Mucosa of rectum (tissue), 2 donors: Measurements from ENCODE around the gene ODAM.

Source experiments
- H3K27ac ChIP-seq, 2 donors: one replicate each; pipeline ENCODE4 v1.7.0; 2013; ENCODE audit warnings: inconsistent platforms in 2 of 2, low read depth in 2 of 2, low read length in 2 of 2
- H3K27me3 ChIP-seq, 2 donors: one replicate each; pipeline ENCODE4 v1.7.0; 2013; ENCODE audit warnings: low read length in 2 of 2; ENCODE audit not compliant: control insufficient read depth in 2 of 2, insufficient read depth in 2 of 2
- H3K36me3 ChIP-seq, 2 donors: one replicate each; pipeline ENCODE4 v1.7.0; 2013; ENCODE audit warnings: low read length in 2 of 2; ENCODE audit not compliant: control insufficient read depth in 2 of 2, insufficient read depth in 2 of 2
- H3K4me1 ChIP-seq, 2 donors: one replicate each; pipeline ENCODE4 v1.7.0; 2013; ENCODE audit warnings: low read length in 2 of 2, mild to moderate bottlenecking in 1 of 2; ENCODE audit not compliant: control insufficient read depth in 2 of 2, insufficient read depth in 2 of 2
- H3K4me3 ChIP-seq, 2 donors: one replicate each; pipeline ENCODE4 v1.7.0; 2013; ENCODE audit warnings: low read length in 2 of 2
- H3K9ac ChIP-seq, 2 donors: one replicate each; pipeline ENCODE4 v1.7.0; 2013; ENCODE audit warnings: low read length in 2 of 2, low read depth in 1 of 2, mild to moderate bottlenecking in 1 of 2
- H3K9me3 ChIP-seq, 2 donors: one replicate each; pipeline ENCODE4 v1.7.0; 2013; ENCODE audit warnings: low read length in 2 of 2; ENCODE audit not compliant: control insufficient read depth in 2 of 2
- donor health status: healthy.
- donor health status: Normal muscosa, but diverticular disease.

Gene ODAM

DNA sequence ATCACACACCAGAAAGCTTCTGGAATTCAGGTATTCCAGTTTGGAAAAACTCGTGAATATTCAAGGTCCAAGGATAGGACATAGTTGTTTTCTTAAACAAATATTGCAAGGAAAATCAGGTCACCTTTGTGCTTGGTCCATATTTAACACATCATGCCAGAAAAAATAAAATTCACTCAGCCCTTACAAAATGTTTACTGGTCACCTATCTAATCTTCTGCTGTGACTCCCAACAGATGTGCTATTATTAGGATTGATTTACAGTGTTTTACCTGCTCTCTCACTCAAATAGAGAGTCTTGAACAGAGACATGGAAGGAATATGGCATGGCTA is 56.4 kb downstream of the ODAM start:
- no peaks in the 10 kb centered on the region for H3K36me3 ChIP-seq
- H3K27me3 ChIP-seq, result no peaks in the 10 kb centered on the region
- no peak overlapping the region for H3K9ac ChIP-seq
- H3K9me3 ChIP-seq, result no peaks in the 10 kb centered on the region
- no peaks in the 10 kb centered on the region for H3K4me1 ChIP-seq
- no peak overlapping the region for H3K4me3 ChIP-seq
- no peak overlapping the region for H3K27ac ChIP-seq
